Lower leg skin (tissue), 3 donors: Measurements from ENCODE around the gene GRIK4.

Source experiments
- CTCF ChIP-seq, 3 donors: fragments of 450-650 bp; IDR thresholded peaks; one replicate each; pipeline ENCODE4 v1.5.1; 2016; ENCODE audit warnings: antibody characterized with exemption in 3 of 3, mild to moderate bottlenecking in 3 of 3, moderate library complexity in 2 of 3
- POLR2A ChIP-seq, 2 donors: fragments of 450-650 bp; IDR thresholded peaks; one replicate each; pipeline ENCODE4 v1.6.1; 2016 to 2017; ENCODE audit warnings: antibody characterized with exemption in 2 of 2, mild to moderate bottlenecking in 1 of 2, moderate library complexity in 1 of 2

DNA sequence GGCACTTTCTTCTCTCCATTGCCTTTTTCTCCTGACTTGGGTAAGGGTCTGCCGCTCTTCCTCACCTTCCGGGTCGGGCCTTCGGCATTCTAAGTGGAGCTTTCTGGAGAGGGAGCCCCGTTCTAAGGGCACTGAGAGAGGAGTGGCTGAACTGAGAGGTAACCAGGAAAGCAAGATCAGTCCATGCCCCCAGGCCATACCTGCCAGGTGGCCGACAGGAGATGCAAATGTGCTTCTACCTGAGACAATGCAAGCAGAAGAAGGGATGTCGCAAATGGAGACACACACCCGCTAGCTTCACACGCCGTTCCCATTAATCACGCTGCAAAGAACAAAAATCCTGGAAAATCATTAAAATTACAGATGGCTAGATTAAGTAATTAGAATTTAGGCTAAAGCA lies 356.0 kb downstream of the GRIK4 start:
- TF ChIP-seq CTCF (IDR thresholded peaks at IDR 0.05) (no peak), POLR2A (IDR thresholded peaks at IDR 0.05) (no peak)
